GM12878 (cell line): ENCODE results near the gene INF2. TPM values are rescaled to one million over a fixed set of nuclear protein-coding genes. Genes with fewer than 3 reads are reported as not detected.

Source experiments
- ATAC-seq: fragments of 200-7000 bp; cut with Tn5 transposase; 3 replicates; pipeline ENCODE4 v1.9.1; 2020; ENCODE audit warnings: mild to moderate bottlenecking, moderate library complexity
- BruUV-seq: library from RNA; stranded (reverse); fragments of 400-500 nt; replicated peaks from 2 replicates; lab custom pipeline; 2021; lab: Mats Ljungman, UMichigan
- CTCF ChIA-PET: fragments of 300-600 bp; sonication (Branson Sonifier 250); formaldehyde crosslinking; extraction: SDS; loops from one replicate; lab custom pipeline; 2021; ENCODE audit warnings: inconsistent platforms; lab: Yijun Ruan, JAX
- POLR2A ChIA-PET: fragments of 350-600 bp; formaldehyde crosslinking; extraction: SDS; loops from one replicate; lab custom pipeline; 2021; ENCODE audit warnings: inconsistent platforms; lab: Charles Lee
- RAD21 ChIA-PET: fragments of 300-600 bp; sonication (Branson Sonifier 250); formaldehyde crosslinking; loops from one replicate; lab custom pipeline; 2023; ENCODE audit warnings: antibody characterized with exemption; ENCODE audit not compliant: unreplicated experiment; lab: Charles Lee
- SMC1A ChIA-PET: fragments of 300-600 bp; sonication (Branson Sonifier 250); formaldehyde crosslinking; loops from one replicate; lab custom pipeline; 2023; ENCODE audit not compliant: unreplicated experiment, uncharacterized antibody; lab: Charles Lee
- DNase-seq: peaks from one replicate; pipeline ENCODE4 v3.0.0-alpha.2; 2011; ENCODE audit warnings: low read depth, low spot score
- FAIRE-seq: peaks from 3 replicates; lab custom pipeline; 2011; peaks lifted over from hg19 to GRCh38; lab: Jason Lieb, UNC
- H2AFZ ChIP-seq: 2 replicates; pipeline ENCODE4 v1.6.0; 2011; ENCODE audit warnings: low read depth, low read length, control low read depth; ENCODE audit not compliant: control insufficient read depth
- H3K27ac ChIP-seq: 2 replicates; pipeline ENCODE4 v1.5.1; 2011; ENCODE audit warnings: control low read depth; ENCODE audit not compliant: control insufficient read depth, insufficient read depth
- H3K27me3 ChIP-seq, 2 experiments: replicated peaks in 1 of 2; 2 replicates each; pipeline versions ENCODE4 v1.6.0 to v1.6.1; 2011; ENCODE audit warnings: low read length in 1 of 2; ENCODE audit not compliant: control insufficient read depth in 2 of 2, insufficient read depth in 2 of 2
- H3K36me3 ChIP-seq, 2 experiments: 2 replicates each; pipeline ENCODE4 v1.5.1; 2011; ENCODE audit warnings: low read length in 1 of 2; ENCODE audit not compliant: control insufficient read depth in 2 of 2, insufficient read depth in 2 of 2
- H3K4me1 ChIP-seq: 2 replicates; pipeline ENCODE4 v1.6.1; 2011; ENCODE audit warnings: mild to moderate bottlenecking, low read length, moderate library complexity, mixed read lengths; ENCODE audit not compliant: control insufficient read depth, insufficient read depth
- H3K4me2 ChIP-seq: 2 replicates; pipeline ENCODE4 v1.6.0; 2011; ENCODE audit warnings: control low read depth; ENCODE audit not compliant: control insufficient read depth, insufficient read depth
- H3K4me3 ChIP-seq: fragments of 200-600 bp; sonication (generic); 2 replicates; pipeline ENCODE4 v1.5.1; 2016
- H3K79me2 ChIP-seq: 2 replicates; pipeline ENCODE4 v1.6.0; 2011; ENCODE audit warnings: low read length; ENCODE audit not compliant: control insufficient read depth, insufficient read depth
- H3K9ac ChIP-seq: 2 replicates; pipeline ENCODE4 v1.8.0; 2011; ENCODE audit warnings: low read length, control low read depth, mixed read lengths; ENCODE audit not compliant: control insufficient read depth, insufficient read depth
- H3K9me3 ChIP-seq: replicated peaks from 3 replicates; pipeline ENCODE4 v1.5.1; 2011; ENCODE audit warnings: mild to moderate bottlenecking, low read length; ENCODE audit not compliant: control insufficient read depth, insufficient read depth
- H4K20me1 ChIP-seq: 2 replicates; pipeline ENCODE4 v1.6.0; 2011; ENCODE audit not compliant: control insufficient read depth, insufficient read depth
- BACH1 ChIP-seq: fragments of 450-650 bp; IDR thresholded peaks from 2 replicates; pipeline ENCODE4 v1.6.1; 2017; ENCODE audit warnings: mild to moderate bottlenecking, borderline replicate concordance
- BRCA1 ChIP-seq: IDR thresholded peaks from 2 replicates; pipeline ENCODE4 v1.6.1; 2011; ENCODE audit warnings: low read depth, low read length, improper control_type of control experiment
- E2F4 ChIP-seq: IDR thresholded peaks from 2 replicates; pipeline ENCODE4 v1.6.1; 2012; ENCODE audit warnings: low read depth, low read length, improper control_type of control experiment
- FOXK2 ChIP-seq: fragments of 450-650 bp; IDR thresholded peaks from 2 replicates; pipeline ENCODE4 v1.6.1; 2017; ENCODE audit warnings: mild to moderate bottlenecking, moderate library complexity
- GATAD2B ChIP-seq: fragments of 450-650 bp; conservative IDR thresholded peaks from 2 replicates; pipeline ENCODE4 v1.6.1; 2017; ENCODE audit warnings: low read depth, mild to moderate bottlenecking, moderate library complexity
- IRF3 ChIP-seq: fragments of 450-650 bp; IDR thresholded peaks from 2 replicates; pipeline ENCODE4 v1.6.1; 2014; ENCODE audit warnings: mild to moderate bottlenecking
- SPI1 ChIP-seq: IDR thresholded peaks from 2 replicates; pipeline ENCODE4 v1.6.1; 2011; ENCODE audit warnings: low read depth, mild to moderate bottlenecking, low read length, moderate library complexity, borderline replicate concordance; ENCODE audit not compliant: insufficient read depth
- ZBTB11 ChIP-seq: fragments of 450-650 bp; formaldehyde crosslinking; IDR thresholded peaks from 2 replicates; pipeline ENCODE4 v1.5.0; 2022; ENCODE audit warnings: mild to moderate bottlenecking, missing genetic modification characterization
- WGBS: methylation state at CpG from one replicate; pipeline ENCODE4 v1.1.6; 2016; ENCODE audit warnings: low lambda C conversion rate; ENCODE audit not compliant: insufficient replicate concordance, insufficient coverage; ENCODE audit errors: missing lambda C conversion rate; 5-methylcytosine and 5-hydroxymethylcytosine counted together
- in situ Hi-C: fragments of 300-500 bp; cut with MboI; formaldehyde crosslinking; loops from 9 replicates; pipeline ENCODE4 v1.14.3; 2018; ENCODE audit warnings: mixed read lengths
- intact Hi-C: fragments of 100-400 bp; cut with micrococcal nuclease; formaldehyde crosslinking; loops from one replicate; pipeline ENCODE4 v1.14.2; 2022; ENCODE audit not compliant: unreplicated experiment
- polyA plus RNA-seq, 11 experiments: library from polyadenylated mRNA; depleted of rRNA in 4 of 11; unstranded in 6 of 11; stranded (reverse) in 5 of 11; fragments of >200 nt; fragmentation: Nextera tagmentation in 4 of 11; fragmentation: Illumina TruSeq in 1 of 11; extraction: Ambion mirVana in 4 of 11; extraction: Trizol in 1 of 11; gene quantifications; 1 replicate in 1 of 11; 2 replicates in 10 of 11; pipeline versions ENCODE4 v1.2.1 to v1.2.3, GENCODE V29; 2011 to 2016; ENCODE audit warnings: inconsistent platforms in 2 of 11, missing spikeins in 2 of 11, low read depth in 1 of 11
- total RNA-seq, 4 experiments: library from RNA; depleted of rRNA in 3 of 4; stranded (reverse); fragments of >200 nt in 3 of 4; fragmentation: Illumina TruSeq in 1 of 4; extraction: Trizol in 1 of 4; gene quantifications; 2 replicates each; pipeline versions ENCODE4 v1.2.1 to v1.2.3, GENCODE V29; 2013 to 2021
- TF ChIP-seq, protein P1 (sequence below): fragments of 450-650 bp; IDR thresholded peaks from 2 replicates; pipeline ENCODE4 v1.6.1; 2017; ENCODE audit warnings: mild to moderate bottlenecking, moderate library complexity
- TF ChIP-seq, protein P2 (sequence below): IDR thresholded peaks from 2 replicates; pipeline ENCODE4 v1.6.1; 2012; ENCODE audit warnings: low read depth, low read length, improper control_type of control experiment

INF2 gene
- total and polyA plus RNA-seq, 10 of the 15 experiments (the other 5 are each of a cell fraction or from before 2014, with no cell fraction given): 0.72 to 43.2 (median 8.3) TPM

DNA sequence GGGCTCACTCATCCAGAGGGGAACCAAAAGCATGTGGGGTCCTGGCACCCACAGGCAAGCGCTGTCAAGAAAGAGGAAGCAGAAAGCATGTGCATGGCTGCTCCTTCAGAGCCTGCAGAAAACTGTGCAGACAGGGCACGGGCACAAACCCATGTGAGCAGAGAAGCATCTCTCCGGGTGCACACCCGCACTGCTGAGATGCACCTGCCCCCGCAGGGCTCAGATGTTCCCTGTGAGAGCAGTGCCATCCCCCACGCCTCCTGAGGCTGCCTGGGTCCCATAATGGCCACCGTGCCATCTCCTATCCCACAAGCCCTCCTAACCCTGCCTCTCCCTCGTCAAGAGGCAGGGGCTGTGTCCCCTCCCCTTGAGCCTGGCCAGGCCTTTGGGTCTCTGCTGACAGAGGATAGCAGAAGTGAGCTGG is 32.3 kb upstream of the INF2 start:
- Histone ChIP-seq H3K27ac (peak overlapping the region; percentile 71), H4K20me1 (no peaks in the 10 kb centered on the region), H3K4me3 (no peak overlapping the region), H2AFZ (peak overlapping the region; percentile 6; the same call in 1 of the 2 replicates), H3K4me2 (no peak overlapping the region; the same call in 1 of the 2 replicates), H3K9me3 (peaks cover 2% of the 10 kb centered on the region), H3K4me1 (peaks cover 56% of the 10 kb centered on the region), H3K36me3 (no peaks in the 10 kb centered on the region), H3K9ac (no peak overlapping the region), H3K27me3 (no peaks in the 10 kb centered on the region), H3K79me2 (no peaks in the 10 kb centered on the region; the same call in 1 of the 2 replicates)
- no peak for DNase-seq
- in situ Hi-C loops (no loop called here), intact Hi-C loops (no loop called here)
- peak; percentile 71 for FAIRE-seq
- BruUV-seq: no TSS peak
- ChIA-PET CTCF (interaction anchor here (1.0 to 4.6 kb wide), 7 partner anchors 9 to 65 kb away, joined by 3 to 72 read pairs (median 3); no protein-coding TSS in a partner anchor), POLR2A (interaction anchor here (0.6 to 5.2 kb wide), 5 partner anchors 19 to 95 kb away, joined by 4 to 49 read pairs (median 5); partner anchors contain the start of gene SIVA1), RAD21 (interaction anchor here (0.9 to 3.0 kb wide), 4 partner anchors 20 to 414 kb away, joined by 3 to 29 read pairs (median 10); no protein-coding TSS in a partner anchor), SMC1A (interaction anchor here (1.0 to 5.7 kb wide), 4 partner anchors 11 to 52 kb away, joined by 4 to 60 read pairs (median 5); no protein-coding TSS in a partner anchor)
- WGBS: 5% methylated on average over 8 of the region's 8 CpGs
- ATAC-seq: peak; percentile 64
- peak; percentile 42; the same call in 1 of the 2 replicates for TF ChIP-seq GATAD2B
- TF ChIP-seq ZBTB11 (CRISPR knock-in tag): no peak
- peak; percentile 62 for TF ChIP-seq SPI1
- peak; percentile 34; the same call in 1 of the 2 replicates for TF ChIP-seq FOXK2
- TF ChIP-seq IRF3: no peak
- TF ChIP-seq, protein P1, sequence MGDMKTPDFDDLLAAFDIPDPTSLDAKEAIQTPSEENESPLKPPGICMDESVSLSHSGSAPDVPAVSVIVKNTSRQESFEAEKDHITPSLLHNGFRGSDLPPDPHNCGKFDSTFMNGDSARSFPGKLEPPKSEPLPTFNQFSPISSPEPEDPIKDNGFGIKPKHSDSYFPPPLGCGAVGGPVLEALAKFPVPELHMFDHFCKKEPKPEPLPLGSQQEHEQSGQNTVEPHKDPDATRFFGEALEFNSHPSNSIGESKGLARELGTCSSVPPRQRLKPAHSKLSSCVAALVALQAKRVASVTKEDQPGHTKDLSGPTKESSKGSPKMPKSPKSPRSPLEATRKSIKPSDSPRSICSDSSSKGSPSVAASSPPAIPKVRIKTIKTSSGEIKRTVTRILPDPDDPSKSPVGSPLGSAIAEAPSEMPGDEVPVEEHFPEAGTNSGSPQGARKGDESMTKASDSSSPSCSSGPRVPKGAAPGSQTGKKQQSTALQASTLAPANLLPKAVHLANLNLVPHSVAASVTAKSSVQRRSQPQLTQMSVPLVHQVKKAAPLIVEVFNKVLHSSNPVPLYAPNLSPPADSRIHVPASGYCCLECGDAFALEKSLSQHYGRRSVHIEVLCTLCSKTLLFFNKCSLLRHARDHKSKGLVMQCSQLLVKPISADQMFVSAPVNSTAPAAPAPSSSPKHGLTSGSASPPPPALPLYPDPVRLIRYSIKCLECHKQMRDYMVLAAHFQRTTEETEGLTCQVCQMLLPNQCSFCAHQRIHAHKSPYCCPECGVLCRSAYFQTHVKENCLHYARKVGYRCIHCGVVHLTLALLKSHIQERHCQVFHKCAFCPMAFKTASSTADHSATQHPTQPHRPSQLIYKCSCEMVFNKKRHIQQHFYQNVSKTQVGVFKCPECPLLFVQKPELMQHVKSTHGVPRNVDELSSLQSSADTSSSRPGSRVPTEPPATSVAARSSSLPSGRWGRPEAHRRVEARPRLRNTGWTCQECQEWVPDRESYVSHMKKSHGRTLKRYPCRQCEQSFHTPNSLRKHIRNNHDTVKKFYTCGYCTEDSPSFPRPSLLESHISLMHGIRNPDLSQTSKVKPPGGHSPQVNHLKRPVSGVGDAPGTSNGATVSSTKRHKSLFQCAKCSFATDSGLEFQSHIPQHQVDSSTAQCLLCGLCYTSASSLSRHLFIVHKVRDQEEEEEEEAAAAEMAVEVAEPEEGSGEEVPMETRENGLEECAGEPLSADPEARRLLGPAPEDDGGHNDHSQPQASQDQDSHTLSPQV: no peak
- TF ChIP-seq BACH1: no peak
- TF ChIP-seq E2F4: no peak
- TF ChIP-seq, protein P2, sequence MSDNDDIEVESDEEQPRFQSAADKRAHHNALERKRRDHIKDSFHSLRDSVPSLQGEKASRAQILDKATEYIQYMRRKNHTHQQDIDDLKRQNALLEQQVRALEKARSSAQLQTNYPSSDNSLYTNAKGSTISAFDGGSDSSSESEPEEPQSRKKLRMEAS: peak; percentile 70; the same call in 1 of the 2 replicates
- no peak for TF ChIP-seq BRCA1
